Measurements from ENCODE around the gene DUSP16. TPM values are rescaled to one million over a fixed set of nuclear protein-coding genes. Genes with fewer than 3 reads are reported as not detected.

The DUSP16 gene
- total and polyA plus RNA-seq, 4 experiments from 2014 or later, result 16.8 to 125 (median 72.5) TPM

- H3K4me3 ChIP-seq (ENCODE audit: low read length in 2 of 2), result no peak overlapping the region
- peaks cover 42% of the 10 kb centered on the region for H3K4me1 ChIP-seq (ENCODE audit: insufficient read depth, low read length)
- ChIA-PET CTCF (ENCODE audit: partially characterized antibody) (interaction anchor here (0.7 to 1.2 kb wide), 2 partner anchors 30 to 71 kb away, joined by 3 read pairs; no protein-coding TSS in a partner anchor), POLR2A (ENCODE audit: partially characterized antibody) (interaction anchor here (0.6 to 3.1 kb wide), 4 partner anchors 22 to 81 kb away, joined by 3 to 13 read pairs (median 4); partner anchors contain the start of genes CREBL2 and DUSP16)
- Mint-ChIP-seq H3K27ac (peak overlapping the region in 6 of 7 donors; percentile 44 to 83 (median 66)), H3K9me3 (peaks cover 0 to 2% (median 0%) of the 10 kb centered on the region in 8 donors), H3K36me3 (peaks cover 5 to 11% of the 10 kb centered on the region in 2 donors), H3K4me3 (no peak overlapping the region), H3K27me3 (no peaks in the 10 kb centered on the region), H3K4me1 (peaks cover 34 to 60% (median 45%) of the 10 kb centered on the region in 4 donors)
- no peak for DNase-seq
- H3K27ac ChIP-seq (ENCODE audit: low read depth, low read length), result no peak overlapping the region
- H3K27me3 ChIP-seq (ENCODE audit: insufficient read depth, low read length), result no peaks in the 10 kb centered on the region
- H3K9me3 ChIP-seq (ENCODE audit: control insufficient read depth in 1 of 2, low read length in 2 of 2), result no peaks in the 10 kb centered on the region
- intact Hi-C loops (cut with micrococcal nuclease), result no loop called here
- H3K36me3 ChIP-seq (ENCODE audit: insufficient read depth, low read length), result no peaks in the 10 kb centered on the region
These were observed 29.3 kb downstream of the DUSP16 start for GRCh38 chr12:12533238-12533829.

DNA sequence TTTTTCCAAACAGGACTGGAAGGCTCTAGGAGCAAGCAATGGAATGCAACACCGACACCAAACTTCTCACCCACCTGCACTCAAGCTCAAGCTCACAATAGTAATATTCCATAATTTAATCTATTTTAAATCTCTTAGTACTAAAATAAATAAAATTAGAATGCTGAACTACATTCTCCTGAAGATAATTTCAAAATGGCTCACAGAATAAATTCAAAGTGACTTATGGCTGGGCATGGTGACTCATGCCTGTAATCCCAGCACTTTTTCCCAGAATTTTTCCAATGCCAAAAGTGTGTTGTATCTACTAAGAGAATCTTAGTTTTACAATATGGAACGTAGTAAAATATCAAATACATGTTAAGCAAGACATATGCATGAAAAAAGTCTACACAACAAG is 31.5 kb downstream of the DUSP16 start:
- H3K4me3 ChIP-seq (ENCODE audit: low read length in 2 of 2), result no peak overlapping the region
- ChIA-PET POLR2A (ENCODE audit: partially characterized antibody) (interaction anchor here (0.9 kb wide), 1 partner anchor 206 kb away, joined by 3 read pairs; no protein-coding TSS in a partner anchor), CTCF (ENCODE audit: partially characterized antibody) (no interaction called here)
- no peaks in the 10 kb centered on the region for H3K27me3 ChIP-seq (ENCODE audit: insufficient read depth, low read length)
- DNase-seq, result no peak
- H3K4me1 ChIP-seq (ENCODE audit: insufficient read depth, low read length), result peaks cover 62% of the 10 kb centered on the region
- H3K4me3 Mint-ChIP-seq, result no peak overlapping the region
- peak overlapping the region in 1 of 7 donors; percentile 13 for H3K27ac Mint-ChIP-seq
- H3K9me3 ChIP-seq (ENCODE audit: control insufficient read depth in 1 of 2, low read length in 2 of 2), result no peaks in the 10 kb centered on the region
- H3K27ac ChIP-seq (ENCODE audit: low read depth, low read length), result no peak overlapping the region
- no peaks in the 10 kb centered on the region for H3K27me3 Mint-ChIP-seq
- peaks cover 46 to 68% (median 61%) of the 10 kb centered on the region in 4 donors for H3K4me1 Mint-ChIP-seq
- H3K36me3 Mint-ChIP-seq, result peaks cover 4 to 11% of the 10 kb centered on the region in 2 donors
- intact Hi-C loops (cut with micrococcal nuclease), result no loop called here
- H3K36me3 ChIP-seq (ENCODE audit: insufficient read depth, low read length), result no peaks in the 10 kb centered on the region
- H3K9me3 Mint-ChIP-seq, result peaks cover 0 to 2% (median 0%) of the 10 kb centered on the region in 8 donors

- H3K4me1 Mint-ChIP-seq, result peaks cover 40 to 63% (median 56%) of the 10 kb centered on the region in 4 donors
- H3K27me3 Mint-ChIP-seq, result no peaks in the 10 kb centered on the region
- ChIA-PET POLR2A (ENCODE audit: partially characterized antibody) (no interaction called here), CTCF (ENCODE audit: partially characterized antibody) (no interaction called here)
- H3K9me3 ChIP-seq (ENCODE audit: control insufficient read depth in 1 of 2, low read length in 2 of 2), result no peaks in the 10 kb centered on the region
- H3K4me3 ChIP-seq (ENCODE audit: low read length in 2 of 2), result no peak overlapping the region
- DNase-seq, result no peak
- peak overlapping the region in 3 of 8 donors; percentile 3 to 48 (median 21) for H3K4me3 Mint-ChIP-seq
- peaks cover 4 to 11% of the 10 kb centered on the region in 2 donors for H3K36me3 Mint-ChIP-seq
- no peak overlapping the region for H3K27ac ChIP-seq (ENCODE audit: low read depth, low read length)
- no peaks in the 10 kb centered on the region for H3K36me3 ChIP-seq (ENCODE audit: insufficient read depth, low read length)
- no peaks in the 10 kb centered on the region for H3K27me3 ChIP-seq (ENCODE audit: insufficient read depth, low read length)
- H3K4me1 ChIP-seq (ENCODE audit: insufficient read depth, low read length), result peaks cover 68% of the 10 kb centered on the region
- H3K27ac Mint-ChIP-seq, result peak overlapping the region; percentile 44 to 95 (median 75)
- peaks cover 0 to 2% (median 0%) of the 10 kb centered on the region in 8 donors for H3K9me3 Mint-ChIP-seq
- intact Hi-C loops (cut with micrococcal nuclease), result loop anchor here (2.0 kb wide), 1 partner anchor 31 kb away; no protein-coding TSS in a partner anchor
These were observed 32.8 kb downstream of the DUSP16 start for GRCh38 chr12:12529783-12530421.

GRCh38 chr12:12528361-12529270 is 34.0 kb downstream of the DUSP16 start:
- Histone ChIP-seq H3K4me3 (ENCODE audit: low read length in 2 of 2) (no peak overlapping the region), H3K36me3 (ENCODE audit: insufficient read depth, low read length) (no peaks in the 10 kb centered on the region), H3K9me3 (ENCODE audit: control insufficient read depth in 1 of 2, low read length in 2 of 2) (no peaks in the 10 kb centered on the region), H3K27ac (ENCODE audit: low read depth, low read length) (peak overlapping the region; percentile 56), H3K4me1 (ENCODE audit: insufficient read depth, low read length) (peaks cover 55% of the 10 kb centered on the region), H3K27me3 (ENCODE audit: insufficient read depth, low read length) (no peaks in the 10 kb centered on the region)
- Mint-ChIP-seq H3K36me3 (peaks cover 4 to 11% of the 10 kb centered on the region in 2 donors), H3K4me1 (peaks cover 36 to 59% (median 51%) of the 10 kb centered on the region in 4 donors), H3K4me3 (peak overlapping the region in 7 of 8 donors; percentile 1 to 80 (median 71)), H3K27me3 (no peaks in the 10 kb centered on the region), H3K27ac (peak overlapping the region; percentile 64 to 96 (median 94)), H3K9me3 (peaks cover 0 to 2% (median 0%) of the 10 kb centered on the region in 8 donors)
- DNase-seq, result peak in 2 of 5 donors; percentile 12 to 41
- intact Hi-C loops (cut with micrococcal nuclease), result loop anchor here (2.0 kb wide), 1 partner anchor 32 kb away; no protein-coding TSS in a partner anchor
- CTCF ChIA-PET (ENCODE audit: partially characterized antibody), result interaction anchor here (1.0 to 2.8 kb wide), 6 partner anchors 15 to 208 kb away, joined by 3 to 11 read pairs (median 6); partner anchors contain the start of gene DUSP16
- POLR2A ChIA-PET (ENCODE audit: partially characterized antibody), result interaction anchor here (0.9 to 2.1 kb wide), 16 partner anchors 12 to 190 kb away, joined by 3 to 11 read pairs (median 4); partner anchors contain the start of gene BORCS5

GRCh38 chr12:12527820-12528296 is 34.8 kb downstream of the DUSP16 start:
- CTCF ChIA-PET (ENCODE audit: partially characterized antibody), result interaction anchor here (0.8 to 2.8 kb wide), 11 partner anchors 10 to 209 kb away, joined by 3 to 11 read pairs (median 4); partner anchors contain the start of gene DUSP16
- Histone ChIP-seq H3K36me3 (ENCODE audit: insufficient read depth, low read length) (no peaks in the 10 kb centered on the region), H3K4me3 (ENCODE audit: low read length in 2 of 2) (no peak overlapping the region), H3K4me1 (ENCODE audit: insufficient read depth, low read length) (peaks cover 52% of the 10 kb centered on the region), H3K27me3 (ENCODE audit: insufficient read depth, low read length) (no peaks in the 10 kb centered on the region), H3K27ac (ENCODE audit: low read depth, low read length) (peak overlapping the region; percentile 56), H3K9me3 (ENCODE audit: control insufficient read depth in 1 of 2, low read length in 2 of 2) (no peaks in the 10 kb centered on the region)
- peak overlapping the region in 7 of 8 donors; percentile 40 to 80 (median 71) for H3K4me3 Mint-ChIP-seq
- intact Hi-C loops (cut with micrococcal nuclease), result loop anchor here (2.0 kb wide), 1 partner anchor 33 kb away; no protein-coding TSS in a partner anchor
- H3K27ac Mint-ChIP-seq, result peak overlapping the region; percentile 64 to 96 (median 94)
- POLR2A ChIA-PET (ENCODE audit: partially characterized antibody), result interaction anchor here (0.7 to 2.1 kb wide), 23 partner anchors 9 to 209 kb away, joined by 3 to 11 read pairs (median 4); partner anchors contain the start of genes BORCS5 and DUSP16
- H3K36me3 Mint-ChIP-seq, result peaks cover 4 to 11% of the 10 kb centered on the region in 2 donors
- peaks cover 0 to 2% (median 0%) of the 10 kb centered on the region in 8 donors for H3K9me3 Mint-ChIP-seq
- peaks cover 37 to 61% (median 52%) of the 10 kb centered on the region in 4 donors for H3K4me1 Mint-ChIP-seq
- no peaks in the 10 kb centered on the region for H3K27me3 Mint-ChIP-seq
- peak in 3 of 5 donors; percentile 25 to 43 (median 31) for DNase-seq

DNA sequence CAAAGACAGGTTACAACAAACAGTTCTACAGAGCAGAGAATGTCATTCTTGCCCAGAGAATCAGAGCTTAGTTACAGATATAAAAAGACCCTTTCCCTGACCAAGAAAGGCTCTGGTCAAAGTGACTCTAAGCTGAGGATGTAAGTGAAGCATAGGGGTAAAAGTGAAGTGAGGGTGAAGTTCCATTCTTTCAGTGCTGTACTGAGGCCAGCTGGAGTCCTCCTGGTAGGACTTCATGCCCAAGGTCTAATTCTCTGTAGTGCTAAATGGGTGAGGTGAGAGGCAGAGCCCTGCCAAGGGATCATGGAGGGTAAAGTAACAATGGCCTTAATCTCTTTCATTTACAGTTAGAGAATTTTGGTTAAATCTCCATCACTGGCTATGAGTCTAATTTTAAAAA is 38.5 kb downstream of the DUSP16 start:
- H3K27me3 ChIP-seq (ENCODE audit: insufficient read depth, low read length), result no peaks in the 10 kb centered on the region
- no peak for DNase-seq
- no peak overlapping the region for H3K4me3 ChIP-seq (ENCODE audit: low read length in 2 of 2)
- H3K27ac ChIP-seq (ENCODE audit: low read depth, low read length), result no peak overlapping the region
- CTCF ChIA-PET (ENCODE audit: partially characterized antibody), result interaction anchor here (1.1 to 1.7 kb wide), 3 partner anchors 20 to 48 kb away, joined by 3 to 4 read pairs (median 4); no protein-coding TSS in a partner anchor
- H3K4me1 ChIP-seq (ENCODE audit: insufficient read depth, low read length), result peaks cover 39% of the 10 kb centered on the region
- Mint-ChIP-seq H3K9me3 (no peaks in the 10 kb centered on the region), H3K36me3 (peaks cover 21 to 22% of the 10 kb centered on the region in 2 donors), H3K4me1 (peaks cover 48 to 77% (median 63%) of the 10 kb centered on the region in 4 donors), H3K27me3 (no peaks in the 10 kb centered on the region), H3K4me3 (no peak overlapping the region), H3K27ac (peak overlapping the region in 5 of 7 donors; percentile 6 to 90 (median 41))
- POLR2A ChIA-PET (ENCODE audit: partially characterized antibody), result interaction anchor here (0.7 to 2.5 kb wide), 6 partner anchors 14 to 166 kb away, joined by 3 to 8 read pairs (median 3); no protein-coding TSS in a partner anchor
- intact Hi-C loops (cut with micrococcal nuclease), result no loop called here
- H3K36me3 ChIP-seq (ENCODE audit: insufficient read depth, low read length), result peaks cover 6% of the 10 kb centered on the region
- no peaks in the 10 kb centered on the region for H3K9me3 ChIP-seq (ENCODE audit: control insufficient read depth in 1 of 2, low read length in 2 of 2)
